Fibroblast of villous mesenchyme (primary cell): ENCODE results near the gene VWA5B1. TPM values are rescaled to one million over a fixed set of nuclear protein-coding genes. Genes with fewer than 3 reads are reported as not detected.

Source experiments
- DNase-seq: peaks from one replicate; pipeline ENCODE4 v3.0.0-alpha.2; 2010; ENCODE audit warnings: low read depth
- H3K4me3 ChIP-seq: 2 replicates; pipeline ENCODE4 v1.5.1; 2011; ENCODE audit warnings: low read depth, mild to moderate bottlenecking, low read length
- total RNA-seq: library from RNA; depleted of rRNA; stranded (reverse); fragments of >200 nt; gene quantifications from 2 replicates; pipeline ENCODE4 v1.2.3, GENCODE V29; 2012
- TF ChIP-seq, protein P1 (sequence below): IDR thresholded peaks from 2 replicates; pipeline ENCODE4 v1.5.1; 2012; ENCODE audit warnings: low read depth, mild to moderate bottlenecking, low read length; ENCODE audit not compliant: insufficient read depth

Gene VWA5B1
- total RNA-seq, 1 donor: not detected

DNA sequence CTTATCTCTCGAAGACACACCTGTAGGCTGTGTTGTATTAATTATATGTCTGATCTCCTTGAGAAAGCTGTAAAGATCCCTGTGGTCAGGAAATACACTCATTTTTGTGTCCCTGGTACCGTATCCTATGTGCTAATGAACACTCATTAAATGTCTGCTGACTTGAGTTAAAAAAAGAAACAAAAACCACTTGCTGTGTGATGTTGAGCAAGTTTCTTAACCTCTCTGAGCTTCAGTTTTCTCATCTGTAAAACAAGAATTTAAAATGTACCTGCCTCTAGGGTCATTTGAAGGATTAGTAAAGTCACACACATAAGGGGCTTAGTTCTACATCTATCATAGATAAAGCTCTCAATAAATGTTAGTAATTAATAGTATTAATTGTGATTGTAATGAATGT lies 91.3 kb downstream of the VWA5B1 start:
- no peak overlapping the region for H3K4me3 ChIP-seq
- TF ChIP-seq, protein P1, sequence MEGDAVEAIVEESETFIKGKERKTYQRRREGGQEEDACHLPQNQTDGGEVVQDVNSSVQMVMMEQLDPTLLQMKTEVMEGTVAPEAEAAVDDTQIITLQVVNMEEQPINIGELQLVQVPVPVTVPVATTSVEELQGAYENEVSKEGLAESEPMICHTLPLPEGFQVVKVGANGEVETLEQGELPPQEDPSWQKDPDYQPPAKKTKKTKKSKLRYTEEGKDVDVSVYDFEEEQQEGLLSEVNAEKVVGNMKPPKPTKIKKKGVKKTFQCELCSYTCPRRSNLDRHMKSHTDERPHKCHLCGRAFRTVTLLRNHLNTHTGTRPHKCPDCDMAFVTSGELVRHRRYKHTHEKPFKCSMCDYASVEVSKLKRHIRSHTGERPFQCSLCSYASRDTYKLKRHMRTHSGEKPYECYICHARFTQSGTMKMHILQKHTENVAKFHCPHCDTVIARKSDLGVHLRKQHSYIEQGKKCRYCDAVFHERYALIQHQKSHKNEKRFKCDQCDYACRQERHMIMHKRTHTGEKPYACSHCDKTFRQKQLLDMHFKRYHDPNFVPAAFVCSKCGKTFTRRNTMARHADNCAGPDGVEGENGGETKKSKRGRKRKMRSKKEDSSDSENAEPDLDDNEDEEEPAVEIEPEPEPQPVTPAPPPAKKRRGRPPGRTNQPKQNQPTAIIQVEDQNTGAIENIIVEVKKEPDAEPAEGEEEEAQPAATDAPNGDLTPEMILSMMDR: no peak
- DNase-seq: no peak

DNA sequence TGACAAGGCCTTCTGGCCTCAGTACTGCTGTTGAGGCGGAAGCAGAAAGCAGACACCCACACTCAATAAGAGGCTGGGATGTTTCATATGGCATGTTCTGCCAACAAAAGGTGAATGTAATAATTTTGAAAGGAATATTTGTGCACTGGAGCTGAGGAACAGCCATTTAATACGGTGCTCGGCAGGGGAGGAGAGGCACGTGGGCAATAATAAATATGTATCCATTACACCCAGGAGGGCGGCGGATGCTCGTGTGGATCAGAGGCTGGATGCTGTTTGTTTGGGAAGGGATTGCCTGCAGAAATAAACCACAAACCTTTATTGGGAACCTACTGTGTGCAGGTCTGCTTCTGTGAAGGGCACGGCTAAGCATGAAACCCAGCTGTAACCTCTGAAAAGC lies 92.0 kb downstream of the VWA5B1 start:
- no peak for DNase-seq
- TF ChIP-seq, protein P1: no peak
- H3K4me3 ChIP-seq: no peak overlapping the region

GRCh38 chr1:20383631-20384030 lies 93.0 kb downstream of the VWA5B1 start:
- TF ChIP-seq, protein P1: no peak
- no peak overlapping the region for H3K4me3 ChIP-seq
- no peak for DNase-seq

DNA sequence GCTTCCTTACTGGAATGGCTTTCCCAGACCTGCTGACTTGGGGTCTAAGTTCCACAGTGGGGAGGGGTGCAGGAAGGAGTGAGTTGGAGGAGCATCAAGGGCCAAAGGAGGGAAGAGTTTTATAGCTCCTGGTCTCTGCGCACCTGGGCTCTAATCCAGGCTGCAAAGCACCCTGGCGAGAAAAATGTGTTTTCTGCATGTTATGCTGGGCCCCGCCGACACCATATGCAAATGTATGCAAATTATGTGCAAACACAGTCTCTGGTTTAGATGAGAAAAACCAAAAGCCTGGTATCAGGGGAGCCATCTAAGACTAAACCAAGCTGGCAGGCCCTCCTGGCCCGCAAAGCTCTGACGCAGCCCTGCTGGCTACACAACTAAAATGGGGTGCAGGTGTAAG lies 95.0 kb downstream of the VWA5B1 start:
- H3K4me3 ChIP-seq: no peak overlapping the region
- TF ChIP-seq, protein P1: no peak
- no peak for DNase-seq

DNA sequence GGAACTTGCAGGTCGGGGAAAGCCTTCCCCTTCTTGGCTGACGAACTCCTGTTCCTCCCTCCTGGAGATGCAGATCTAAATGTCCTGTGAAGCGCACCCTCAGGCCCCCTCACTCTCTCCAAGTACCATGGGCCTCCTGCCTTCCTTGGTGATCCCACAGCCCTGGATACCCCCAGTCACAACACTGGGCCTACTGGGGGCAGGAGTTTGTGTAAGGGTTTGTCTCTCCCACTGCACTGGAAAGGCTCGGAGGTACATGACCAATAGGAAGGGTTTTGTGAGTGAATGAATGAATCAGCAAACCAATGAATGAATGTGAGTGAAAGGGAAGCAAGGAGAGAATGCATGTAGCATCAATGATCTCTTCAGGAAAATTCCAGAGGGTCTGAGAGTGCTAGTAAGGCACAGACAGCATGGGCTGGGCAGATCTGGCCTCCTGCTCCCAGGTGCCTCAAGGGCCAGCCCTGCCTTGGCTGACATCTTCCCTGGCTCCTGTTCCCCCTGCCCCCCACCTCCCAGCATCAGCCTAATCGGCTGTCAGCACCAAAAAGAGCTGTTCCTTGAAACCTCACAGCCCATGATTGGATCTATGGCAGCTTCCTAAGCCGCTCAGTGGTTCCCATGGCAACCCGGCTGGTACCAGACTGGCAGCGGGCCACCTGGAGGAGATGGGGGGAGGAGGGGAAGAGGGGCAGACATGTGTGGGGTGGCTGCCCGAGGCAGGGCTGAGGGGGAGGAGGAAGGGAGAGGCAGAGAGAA lies 95.8 kb downstream of the VWA5B1 start:
- TF ChIP-seq, protein P1: no peak
- no peak overlapping the region for H3K4me3 ChIP-seq
- no peak for DNase-seq

DNA sequence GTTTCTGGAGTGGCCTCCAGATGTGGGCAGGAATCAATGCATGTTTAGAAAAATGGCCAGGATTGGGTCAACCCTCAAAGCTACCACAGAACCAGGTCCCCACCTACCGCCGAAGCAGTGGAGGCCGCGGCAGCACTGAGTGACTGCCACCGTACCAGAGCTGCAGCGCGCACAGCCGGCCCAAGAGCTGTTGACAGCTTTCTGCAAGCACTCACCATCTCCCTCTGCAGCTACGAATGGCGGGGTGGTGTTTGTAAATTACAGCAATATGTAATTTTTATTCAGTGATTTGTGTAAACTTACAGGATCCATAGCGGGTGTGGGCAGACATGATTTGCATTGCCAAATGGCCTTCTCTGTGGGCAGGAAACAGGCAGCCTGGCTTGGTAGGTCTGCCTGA lies 98.9 kb downstream of the VWA5B1 start:
- no peak for DNase-seq
- no peak overlapping the region for H3K4me3 ChIP-seq
- TF ChIP-seq, protein P1: no peak
